Right atrium auricular region (tissue), 2 donors: Measurements from ENCODE around the gene OR6F1. TPM values are rescaled to one million over a fixed set of nuclear protein-coding genes. Genes with fewer than 3 reads are reported as not detected.
"Not testable (repeated sequence)": the region's sequence is repeated elsewhere in the genome, so short reads cannot be mapped to it uniquely, and the experiment has no call there.

Experiments
- DNase-seq: peaks from one replicate; pipeline ENCODE4 v3.0.0-alpha.2; 2019; ENCODE audit warnings: low spot score
- H3K27ac ChIP-seq, 2 donors: fragments of 200-600 bp; sonication (generic); 1 replicate in 1 of 2; 2 replicates in 1 of 2; pipeline ENCODE4 v1.5.1; 2016 to 2019
- H3K27me3 ChIP-seq, 2 donors: fragments of 200-600 bp; sonication (generic); one replicate each; pipeline versions ENCODE4 v1.5.1 to v1.6.0; 2017 to 2019
- H3K36me3 ChIP-seq: fragments of 200-600 bp; sonication (generic); one replicate; pipeline ENCODE4 v1.5.1; 2016
- H3K4me1 ChIP-seq, 2 donors: fragments of 200-600 bp; sonication (generic); one replicate each; pipeline versions ENCODE4 v1.5.1 to v1.6.0; 2017 to 2019
- H3K4me3 ChIP-seq, 2 donors: fragments of 200-600 bp; sonication (generic); 1 replicate in 1 of 2; 2 replicates in 1 of 2; pipeline ENCODE4 v1.5.1; 2017 to 2019; ENCODE audit warnings: mild to moderate bottlenecking in 1 of 2, moderate library complexity in 1 of 2
- H3K9me3 ChIP-seq, 2 donors: fragments of 200-600 bp; sonication (generic); one replicate each; pipeline ENCODE4 v1.5.1; 2019
- total RNA-seq, 2 donors: library from RNA; depleted of rRNA; stranded (reverse); fragments of >200 nt; gene quantifications; one replicate each; pipeline ENCODE4 v1.1.0, GENCODE V29; 2016
- TF ChIP-seq, protein P1 (sequence below), 2 donors: fragments of 200-600 bp; sonication (generic); IDR thresholded peaks; one replicate each; pipeline ENCODE4 v1.5.1; 2019; ENCODE audit warnings: antibody characterized with exemption in 2 of 2

OR6F1 gene
- total RNA-seq, result not detected

GRCh38 chr1:247716546-247716945 lies at the start of gene OR6F1:
Gene OR6F1, minus strand, starts transcription at chr1:247716646. Its CDS starts 3,891 bp downstream, at chr1:247712755.
- peaks cover 0 to 8% of the 10 kb centered on the region in 2 donors for H3K9me3 ChIP-seq

DNA sequence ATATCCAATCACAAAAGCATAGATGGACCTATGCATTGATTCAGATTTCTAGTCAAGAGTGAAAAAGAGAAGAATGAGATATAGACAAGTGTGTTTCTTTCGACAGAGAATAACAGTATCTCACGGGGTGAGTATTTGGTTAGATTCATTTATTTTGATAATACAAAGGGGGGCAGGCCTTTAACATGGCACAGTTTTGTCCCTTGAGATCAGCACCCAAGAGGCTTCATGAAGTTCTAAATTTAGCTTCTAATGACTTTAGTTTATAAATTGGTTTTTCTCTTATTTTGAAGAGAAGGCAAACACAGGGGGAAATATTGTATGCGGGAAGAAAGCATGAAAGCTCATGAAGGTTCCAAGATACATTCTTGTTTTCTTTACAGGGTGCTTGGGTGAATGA lies 44.0 kb upstream of the OR6F1 start, which contains the start of gene OR1C1:
TSS of gene OR1C1 (minus strand) at position 101 of the 400 bp plus-strand sequence. CDS start 2,150 bp downstream, outside the sequence.
- no peak for DNase-seq
- Histone ChIP-seq H3K27me3 (no peaks in the 10 kb centered on the region), H3K4me3 (no peak within 1 kb of the TSS), H3K4me1 (no peaks in the 10 kb centered on the region), H3K36me3 (no peaks in the 10 kb centered on the region), H3K27ac (no peak within 1 kb of the TSS), H3K9me3 (no peaks in the 10 kb centered on the region)
- TF ChIP-seq, protein P1, sequence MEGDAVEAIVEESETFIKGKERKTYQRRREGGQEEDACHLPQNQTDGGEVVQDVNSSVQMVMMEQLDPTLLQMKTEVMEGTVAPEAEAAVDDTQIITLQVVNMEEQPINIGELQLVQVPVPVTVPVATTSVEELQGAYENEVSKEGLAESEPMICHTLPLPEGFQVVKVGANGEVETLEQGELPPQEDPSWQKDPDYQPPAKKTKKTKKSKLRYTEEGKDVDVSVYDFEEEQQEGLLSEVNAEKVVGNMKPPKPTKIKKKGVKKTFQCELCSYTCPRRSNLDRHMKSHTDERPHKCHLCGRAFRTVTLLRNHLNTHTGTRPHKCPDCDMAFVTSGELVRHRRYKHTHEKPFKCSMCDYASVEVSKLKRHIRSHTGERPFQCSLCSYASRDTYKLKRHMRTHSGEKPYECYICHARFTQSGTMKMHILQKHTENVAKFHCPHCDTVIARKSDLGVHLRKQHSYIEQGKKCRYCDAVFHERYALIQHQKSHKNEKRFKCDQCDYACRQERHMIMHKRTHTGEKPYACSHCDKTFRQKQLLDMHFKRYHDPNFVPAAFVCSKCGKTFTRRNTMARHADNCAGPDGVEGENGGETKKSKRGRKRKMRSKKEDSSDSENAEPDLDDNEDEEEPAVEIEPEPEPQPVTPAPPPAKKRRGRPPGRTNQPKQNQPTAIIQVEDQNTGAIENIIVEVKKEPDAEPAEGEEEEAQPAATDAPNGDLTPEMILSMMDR (IDR thresholded peaks at IDR 0.05), result no peak

More at GRCh38 chr1:247716546-247716945, at the start of gene OR6F1:
- Histone ChIP-seq H3K4me1 (no peaks in the 10 kb centered on the region), H3K4me3 (no peak within 1 kb of the TSS), H3K27me3 (no peaks in the 10 kb centered on the region), H3K36me3 (no peaks in the 10 kb centered on the region), H3K27ac (no peak within 1 kb of the TSS)
- TF ChIP-seq, protein P1 (IDR thresholded peaks at IDR 0.05), result no peak
- no peak for DNase-seq

DNA sequence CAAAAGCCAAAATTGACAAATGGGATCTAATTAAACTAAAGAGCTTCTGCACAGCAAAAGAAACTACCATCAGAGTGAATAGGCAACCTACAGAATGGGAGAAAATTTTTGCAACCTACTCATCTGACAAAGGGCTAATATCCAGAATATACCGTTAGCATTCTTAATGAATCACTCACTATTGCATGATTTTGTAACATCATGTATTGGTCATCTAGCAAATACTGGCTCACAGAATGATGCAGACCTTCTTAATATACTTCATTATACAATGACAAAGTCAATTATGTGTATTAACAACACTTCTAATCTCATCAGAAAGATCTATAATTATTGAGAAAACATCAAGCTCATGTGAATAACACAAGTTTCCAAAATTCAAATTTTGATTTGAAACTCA lies 37.9 kb upstream of the OR6F1 start:
- H3K4me1 ChIP-seq, H3K27ac ChIP-seq, DNase-seq, H3K36me3 ChIP-seq, H3K27me3 ChIP-seq, H3K4me3 ChIP-seq: not testable (repeated sequence)
- H3K9me3 ChIP-seq, result peaks cover 0 to 24% of the 10 kb centered on the region in 2 donors

GRCh38 chr1:247749870-247750269 lies 33.4 kb upstream of the OR6F1 start:
- H3K27me3 ChIP-seq, result no peaks in the 10 kb centered on the region
- no peaks in the 10 kb centered on the region for H3K4me1 ChIP-seq
- TF ChIP-seq, protein P1 (IDR thresholded peaks at IDR 0.05), result no peak
- no peaks in the 10 kb centered on the region for H3K36me3 ChIP-seq
- H3K9me3 ChIP-seq, result peaks cover 0 to 24% of the 10 kb centered on the region in 2 donors
- no peak for DNase-seq
- no peak overlapping the region for H3K4me3 ChIP-seq
- H3K27ac ChIP-seq, result no peak overlapping the region

DNA sequence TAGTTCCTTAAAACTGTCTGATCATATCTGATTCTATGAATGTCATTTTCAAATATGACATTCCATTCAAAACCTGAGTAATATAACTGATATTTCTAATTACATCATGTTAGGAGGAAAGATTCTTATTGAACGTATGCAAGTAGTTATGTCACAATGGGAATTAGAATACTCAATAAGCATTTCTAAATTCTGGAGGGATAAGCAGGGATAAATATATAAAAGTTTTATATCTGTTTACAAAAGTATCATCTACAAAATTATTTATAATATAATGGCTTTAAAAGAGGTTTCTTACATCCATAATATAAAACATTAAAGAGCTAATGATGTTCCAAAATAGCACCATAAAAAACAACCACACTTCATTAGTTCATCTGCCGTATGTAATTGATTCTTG lies 31.6 kb upstream of the OR6F1 start, which contains the start of gene OR14A2:
TSS of gene OR14A2 (minus strand) at position 101 of the 400 bp plus-strand sequence.
- Histone ChIP-seq H3K4me3 (no peak within 1 kb of the TSS), H3K36me3 (no peaks in the 10 kb centered on the region), H3K27me3 (no peaks in the 10 kb centered on the region), H3K27ac (no peak within 1 kb of the TSS), H3K9me3 (peaks cover 0 to 24% of the 10 kb centered on the region in 2 donors), H3K4me1 (no peaks in the 10 kb centered on the region)
- TF ChIP-seq, protein P1 (IDR thresholded peaks at IDR 0.05), result no peak
- DNase-seq, result no peak

DNA sequence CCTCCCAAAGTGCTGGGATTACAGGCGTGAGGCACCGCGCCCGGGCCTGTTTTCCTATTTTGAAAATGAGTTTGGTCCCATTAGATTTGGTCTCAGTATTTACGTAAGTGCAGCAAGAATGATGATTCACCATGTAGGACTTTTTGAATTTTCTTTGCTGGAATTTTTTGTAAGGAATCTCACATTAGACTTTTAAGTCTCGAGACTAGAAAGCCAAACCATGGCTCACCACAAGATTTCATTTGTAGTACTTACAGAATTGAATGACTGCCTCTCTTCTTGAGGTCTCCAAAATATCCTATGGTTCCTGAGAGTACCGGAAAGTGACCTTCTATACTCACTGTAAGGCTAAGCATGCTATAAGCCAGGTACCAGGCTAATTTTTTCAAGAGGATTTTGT lies 31.2 kb upstream of the OR6F1 start:
- no peak for DNase-seq
- TF ChIP-seq, protein P1 (IDR thresholded peaks at IDR 0.05), result no peak
- Histone ChIP-seq H3K4me1 (no peaks in the 10 kb centered on the region), H3K27me3 (no peaks in the 10 kb centered on the region), H3K36me3 (no peaks in the 10 kb centered on the region), H3K4me3 (no peak overlapping the region), H3K9me3 (peaks cover 0 to 24% of the 10 kb centered on the region in 2 donors), H3K27ac (no peak overlapping the region)
